Non-pigmented ciliary epithelial cell (primary cell): ENCODE measurements around the gene OLFM4.
"Not testable (repeated sequence)": the region's sequence is repeated elsewhere in the genome, so short reads cannot be mapped to it uniquely, and the experiment has no call there.

Source experiments
- DNase-seq: peaks from one replicate; pipeline ENCODE4 v3.0.0-alpha.2; 2010; ENCODE audit warnings: low read depth

The OLFM4 gene

GRCh38 chr13:53028637-53029203, at the start of gene OLFM4:
Gene OLFM4, plus strand, starts transcription at chr13:53028813. Its CDS starts 24 bp downstream, at chr13:53028837.
- DNase-seq, result no peak

GRCh38 chr13:52978989-52979388, 49.6 kb upstream of the OLFM4 start:
- DNase-seq, result no peak

- no peak for DNase-seq
Measured at GRCh38 chr13:52980695-52981094, 47.9 kb upstream of the OLFM4 start.

- DNase-seq, result no peak
Measured at GRCh38 chr13:52983836-52984235, 44.8 kb upstream of the OLFM4 start.

- DNase-seq, result no peak
Measured at GRCh38 chr13:52984881-52985363, 43.7 kb upstream of the OLFM4 start.

GRCh38 chr13:52991344-52992020, 37.1 kb upstream of the OLFM4 start:
- DNase-seq, result no peak

- DNase-seq, result no peak
Measured at GRCh38 chr13:52992110-52992509, 36.5 kb upstream of the OLFM4 start.

GRCh38 chr13:52994051-52994450, 34.6 kb upstream of the OLFM4 start:
- no peak for DNase-seq

GRCh38 chr13:52994865-52995264, 33.7 kb upstream of the OLFM4 start:
- no peak for DNase-seq

- DNase-seq, result no peak
Measured at GRCh38 chr13:52995946-52996345, 32.7 kb upstream of the OLFM4 start.

GRCh38 chr13:52997951-52998876, 30.4 kb upstream of the OLFM4 start:
- no peak for DNase-seq

- DNase-seq, result no peak
Measured at GRCh38 chr13:52999093-52999696, 29.4 kb upstream of the OLFM4 start.

- DNase-seq, result no peak
Measured at GRCh38 chr13:53001444-53002225, 27.0 kb upstream of the OLFM4 start.

- no peak for DNase-seq
Measured at GRCh38 chr13:53004573-53004972, 24.0 kb upstream of the OLFM4 start.

- DNase-seq, result no peak
Measured at GRCh38 chr13:53005626-53006025, 23.0 kb upstream of the OLFM4 start.

GRCh38 chr13:53007872-53008271, 20.7 kb upstream of the OLFM4 start:
- no peak for DNase-seq

- DNase-seq, result no peak
Measured at GRCh38 chr13:53010374-53011105, 18.1 kb upstream of the OLFM4 start.

- DNase-seq, result no peak
Measured at GRCh38 chr13:53012707-53013106, 15.9 kb upstream of the OLFM4 start.

- no peak for DNase-seq
Measured at GRCh38 chr13:53013113-53013512, 15.5 kb upstream of the OLFM4 start.

GRCh38 chr13:53014018-53014417, 14.6 kb upstream of the OLFM4 start:
- DNase-seq, result not testable (repeated sequence)
